Vagina (tissue), 2 donors: Measurements from ENCODE around the gene FAM135A. TPM values are rescaled to one million over a fixed set of nuclear protein-coding genes. Genes with fewer than 3 reads are reported as not detected.

Experiments
- DNase-seq, 2 donors: peaks; one replicate each; pipeline ENCODE4 v3.0.0-alpha.2; 2017; ENCODE audit errors: extremely low spot score in 2 of 2
- H3K27ac ChIP-seq: fragments of 200-600 bp; sonication (generic); one replicate; pipeline ENCODE4 v1.5.1; 2019
- H3K27me3 ChIP-seq: fragments of 200-600 bp; sonication (generic); one replicate; pipeline ENCODE4 v1.5.1; 2019
- H3K36me3 ChIP-seq, 2 donors: fragments of 200-600 bp; sonication (generic); one replicate each; pipeline ENCODE4 v1.5.1; 2017 to 2019
- H3K4me1 ChIP-seq: fragments of 200-600 bp; sonication (generic); one replicate; pipeline ENCODE4 v1.5.1; 2019
- H3K4me3 ChIP-seq, 2 donors: fragments of 200-600 bp; sonication (generic); 1 replicate in 1 of 2; 2 replicates in 1 of 2; pipeline ENCODE4 v1.5.1; 2016 to 2019
- H3K9me3 ChIP-seq: fragments of 200-600 bp; sonication (generic); one replicate; pipeline ENCODE4 v1.5.1; 2019
- POLR2A ChIP-seq, 2 donors: fragments of 450-650 bp; IDR thresholded peaks; one replicate each; pipeline ENCODE4 v1.6.1; 2017; ENCODE audit warnings: antibody characterized with exemption in 2 of 2, mild to moderate bottlenecking in 2 of 2, moderate library complexity in 2 of 2
- POLR2AphosphoS5 ChIP-seq, 2 donors: sonication (generic); formaldehyde crosslinking; IDR thresholded peaks; one replicate each; pipeline ENCODE4 v1.9.0; 2017; ENCODE audit warnings: antibody characterized with exemption in 2 of 2, mild to moderate bottlenecking in 2 of 2, low read depth in 1 of 2; ENCODE audit not compliant: insufficient read depth in 1 of 2
- intact Hi-C: fragments of 100-400 bp; cut with DNase I; formaldehyde crosslinking; loops from one replicate; pipeline ENCODE4 v1.15.1; 2023
- total RNA-seq: library from RNA; depleted of rRNA; stranded (reverse); fragments of >200 nt; gene quantifications from one replicate; pipeline ENCODE4 v1.2.3, GENCODE V29; 2016
- TF ChIP-seq, protein P1 (sequence below), 3 experiments: fragments of 450-650 bp in 2 of 3; fragments of 200-600 bp in 1 of 3; sonication (generic) in 1 of 3; IDR thresholded peaks; one replicate each; pipeline ENCODE4 v1.5.1; 2017 to 2019; ENCODE audit warnings: antibody characterized with exemption in 3 of 3, mild to moderate bottlenecking in 2 of 3, moderate library complexity in 2 of 3

FAM135A gene
- total RNA-seq, 1 donor from 2014 or later: 67.3 TPM

GRCh38 chr6:70388814-70389213 lies 24.5 kb upstream of the FAM135A start:
- Histone ChIP-seq H3K4me1 (no peaks in the 10 kb centered on the region), H3K36me3 (no peaks in the 10 kb centered on the region), H3K27me3 (no peaks in the 10 kb centered on the region), H3K9me3 (no peaks in the 10 kb centered on the region), H3K4me3 (no peak overlapping the region), H3K27ac (no peak overlapping the region)
- TF ChIP-seq POLR2AphosphoS5 (IDR thresholded peaks at IDR 0.05; ENCODE audit: insufficient read depth in 1 of 2, low read depth in 1 of 2) (no peak), POLR2A (IDR thresholded peaks at IDR 0.05) (no peak)
- TF ChIP-seq, protein P1, sequence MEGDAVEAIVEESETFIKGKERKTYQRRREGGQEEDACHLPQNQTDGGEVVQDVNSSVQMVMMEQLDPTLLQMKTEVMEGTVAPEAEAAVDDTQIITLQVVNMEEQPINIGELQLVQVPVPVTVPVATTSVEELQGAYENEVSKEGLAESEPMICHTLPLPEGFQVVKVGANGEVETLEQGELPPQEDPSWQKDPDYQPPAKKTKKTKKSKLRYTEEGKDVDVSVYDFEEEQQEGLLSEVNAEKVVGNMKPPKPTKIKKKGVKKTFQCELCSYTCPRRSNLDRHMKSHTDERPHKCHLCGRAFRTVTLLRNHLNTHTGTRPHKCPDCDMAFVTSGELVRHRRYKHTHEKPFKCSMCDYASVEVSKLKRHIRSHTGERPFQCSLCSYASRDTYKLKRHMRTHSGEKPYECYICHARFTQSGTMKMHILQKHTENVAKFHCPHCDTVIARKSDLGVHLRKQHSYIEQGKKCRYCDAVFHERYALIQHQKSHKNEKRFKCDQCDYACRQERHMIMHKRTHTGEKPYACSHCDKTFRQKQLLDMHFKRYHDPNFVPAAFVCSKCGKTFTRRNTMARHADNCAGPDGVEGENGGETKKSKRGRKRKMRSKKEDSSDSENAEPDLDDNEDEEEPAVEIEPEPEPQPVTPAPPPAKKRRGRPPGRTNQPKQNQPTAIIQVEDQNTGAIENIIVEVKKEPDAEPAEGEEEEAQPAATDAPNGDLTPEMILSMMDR (IDR thresholded peaks at IDR 0.05): no peak
- DNase-seq: no peak
- intact Hi-C loops: no loop called here

- Histone ChIP-seq H3K27ac (no peak overlapping the region), H3K4me3 (no peak overlapping the region), H3K9me3 (no peaks in the 10 kb centered on the region), H3K27me3 (no peaks in the 10 kb centered on the region), H3K4me1 (no peaks in the 10 kb centered on the region), H3K36me3 (no peaks in the 10 kb centered on the region)
- no peak for DNase-seq
- intact Hi-C loops: no loop called here
- no peak for TF ChIP-seq POLR2AphosphoS5 (IDR thresholded peaks at IDR 0.05; ENCODE audit: insufficient read depth in 1 of 2, low read depth in 1 of 2)
Measured at GRCh38 chr6:70389261-70389660, 24.0 kb upstream of the FAM135A start.

GRCh38 chr6:70390067-70390466 lies 23.2 kb upstream of the FAM135A start:
- no peaks in the 10 kb centered on the region for H3K9me3 ChIP-seq
- H3K36me3 ChIP-seq: no peaks in the 10 kb centered on the region
- H3K27me3 ChIP-seq: no peaks in the 10 kb centered on the region
- TF ChIP-seq POLR2A (IDR thresholded peaks at IDR 0.05): no peak
- TF ChIP-seq, protein P1 (IDR thresholded peaks at IDR 0.05): no peak
- TF ChIP-seq POLR2AphosphoS5 (IDR thresholded peaks at IDR 0.05; ENCODE audit: insufficient read depth in 1 of 2, low read depth in 1 of 2): no peak
- no peaks in the 10 kb centered on the region for H3K4me1 ChIP-seq
- no peak for DNase-seq
- no peak overlapping the region for H3K4me3 ChIP-seq
- H3K27ac ChIP-seq: no peak overlapping the region
- intact Hi-C loops: no loop called here

GRCh38 chr6:70391492-70391891 lies 21.8 kb upstream of the FAM135A start:
- Histone ChIP-seq H3K27me3 (no peaks in the 10 kb centered on the region), H3K9me3 (no peaks in the 10 kb centered on the region), H3K27ac (no peak overlapping the region), H3K4me3 (no peak overlapping the region), H3K4me1 (peaks cover 6% of the 10 kb centered on the region), H3K36me3 (no peaks in the 10 kb centered on the region)
- intact Hi-C loops: no loop called here
- TF ChIP-seq, protein P1 (IDR thresholded peaks at IDR 0.05): no peak
- TF ChIP-seq POLR2A (IDR thresholded peaks at IDR 0.05) (no peak), POLR2AphosphoS5 (IDR thresholded peaks at IDR 0.05; ENCODE audit: insufficient read depth in 1 of 2, low read depth in 1 of 2) (no peak)
- DNase-seq: no peak

DNA sequence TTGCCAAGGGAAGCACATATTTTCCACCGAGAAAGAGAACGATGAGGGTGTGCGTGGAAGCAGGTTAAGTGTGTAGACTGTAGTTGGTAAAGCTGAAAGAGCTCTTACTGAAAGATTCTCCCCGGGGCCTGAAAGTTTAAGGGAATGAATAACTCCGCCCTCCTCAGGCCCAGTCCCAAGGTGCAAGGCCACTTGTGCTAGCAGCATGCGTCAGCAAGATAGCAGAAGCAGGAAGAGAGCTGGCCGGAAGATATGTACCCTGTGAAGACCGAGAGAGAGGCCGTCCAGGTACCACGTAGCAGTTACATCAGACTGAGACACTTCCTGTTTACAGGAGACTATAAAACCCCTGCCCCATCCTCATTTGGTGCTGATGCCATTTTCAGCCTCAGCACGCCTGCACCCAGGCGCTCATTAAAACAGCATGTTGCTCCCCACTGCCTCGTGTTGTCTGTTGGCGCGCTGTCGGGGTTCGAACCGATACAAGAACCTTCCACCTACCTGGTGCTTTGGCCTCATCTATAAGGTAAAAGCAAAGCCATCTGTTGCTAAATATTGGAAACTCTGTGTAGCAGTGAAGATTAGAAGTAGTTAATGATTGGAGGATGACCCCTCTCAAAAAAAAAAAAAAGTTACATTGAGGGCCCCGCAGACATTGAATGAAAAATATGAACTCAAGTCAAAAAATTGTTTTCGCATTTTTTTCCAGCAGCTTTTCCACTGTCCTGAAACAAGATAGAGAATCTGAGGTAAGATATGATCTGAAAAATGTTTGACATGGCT lies 18.6 kb upstream of the FAM135A start:
- TF ChIP-seq, protein P1 (IDR thresholded peaks at IDR 0.05): no peak
- no peak for TF ChIP-seq POLR2A (IDR thresholded peaks at IDR 0.05)
- no peak for TF ChIP-seq POLR2AphosphoS5 (IDR thresholded peaks at IDR 0.05; ENCODE audit: insufficient read depth in 1 of 2, low read depth in 1 of 2)
- H3K36me3 ChIP-seq: no peaks in the 10 kb centered on the region
- H3K27me3 ChIP-seq: no peaks in the 10 kb centered on the region
- peaks cover 6% of the 10 kb centered on the region for H3K4me1 ChIP-seq
- intact Hi-C loops: no loop called here
- no peaks in the 10 kb centered on the region for H3K9me3 ChIP-seq
- no peak overlapping the region for H3K4me3 ChIP-seq
- DNase-seq: no peak
- H3K27ac ChIP-seq: no peak overlapping the region
